Tibial nerve (tissue), 4 donors: Measurements from ENCODE around the gene ABLIM2. TPM values are rescaled to one million over a fixed set of nuclear protein-coding genes. Genes with fewer than 3 reads are reported as not detected.

ENCODE experiments used
- DNase-seq, 2 donors: peaks; one replicate each; pipeline ENCODE4 v3.0.0-alpha.2; 2019; ENCODE audit warnings: low spot score in 2 of 2
- H3K27ac ChIP-seq, 4 donors: fragments of 200-600 bp; sonication (generic) in 3 of 4; one replicate each; pipeline ENCODE4 v1.5.1; 2017 to 2019; ENCODE audit warnings: mild to moderate bottlenecking in 1 of 4
- H3K27me3 ChIP-seq, 2 donors: fragments of 200-600 bp; sonication (generic) in 1 of 2; one replicate each; pipeline versions ENCODE4 v1.5.1 to v1.6.0; 2017 to 2019
- H3K36me3 ChIP-seq, 3 donors: fragments of 200-600 bp; sonication (generic); one replicate each; pipeline ENCODE4 v1.5.1; 2018 to 2019
- H3K4me1 ChIP-seq, 4 donors: fragments of 200-600 bp; sonication (generic) in 3 of 4; one replicate each; pipeline ENCODE4 v1.5.1; 2017 to 2019
- H3K4me3 ChIP-seq, 4 donors: fragments of 200-600 bp; sonication (generic) in 3 of 4; one replicate each; pipeline ENCODE4 v1.5.1; 2017 to 2019; ENCODE audit warnings: mild to moderate bottlenecking in 1 of 4, moderate library complexity in 1 of 4
- H3K9me3 ChIP-seq, 4 donors: fragments of 200-600 bp; sonication (generic) in 3 of 4; one replicate each; pipeline ENCODE4 v1.5.1; 2017 to 2019
- CTCF ChIP-seq, 5 experiments: fragments of 200-600 bp in 3 of 5; fragments of 450-650 bp in 2 of 5; sonication (generic) in 3 of 5; IDR thresholded peaks; one replicate each; pipeline ENCODE4 v1.5.1; 2016 to 2019; ENCODE audit warnings: antibody characterized with exemption in 5 of 5, mild to moderate bottlenecking in 3 of 5, moderate library complexity in 2 of 5
- EP300 ChIP-seq, 2 donors: sonication (generic); formaldehyde crosslinking; IDR thresholded peaks; one replicate each; pipeline ENCODE4 v1.6.1; 2017; ENCODE audit warnings: antibody characterized with exemption in 2 of 2, mild to moderate bottlenecking in 1 of 2
- POLR2A ChIP-seq, 2 donors: fragments of 450-650 bp; IDR thresholded peaks; one replicate each; pipeline ENCODE4 v1.6.1; 2017; ENCODE audit warnings: antibody characterized with exemption in 2 of 2, mild to moderate bottlenecking in 2 of 2, moderate library complexity in 2 of 2
- WGBS, 2 donors: methylation state at CpG; one replicate each; pipeline ENCODE4 v1.1.5; 2018; 5-methylcytosine and 5-hydroxymethylcytosine counted together
- total RNA-seq, 4 donors: library from RNA; depleted of rRNA; stranded (reverse); fragments of >200 nt; gene quantifications; one replicate each; pipeline ENCODE4 v1.1.0, GENCODE V29; 2016

The ABLIM2 gene
- total RNA-seq, 4 donors from 2014 or later, result 29.1 to 125 (median 41.7) TPM

GRCh38 chr4:7955393-7955792 lies 203.2 kb downstream of the ABLIM2 start:
- 82 to 99% methylated on average over 4 of the region's 4 CpGs for WGBS, 2 donors
- Histone ChIP-seq H3K27ac (peak overlapping the region in 2 of 4 donors; percentile 68 to 84), H3K36me3 (no peaks in the 10 kb centered on the region), H3K9me3 (no peaks in the 10 kb centered on the region), H3K4me3 (no peak overlapping the region), H3K4me1 (peaks cover 0 to 22% (median 4%) of the 10 kb centered on the region in 4 donors), H3K27me3 (no peaks in the 10 kb centered on the region)
- no peak for DNase-seq
- no peak for TF ChIP-seq POLR2A (IDR thresholded peaks at IDR 0.05)
- TF ChIP-seq CTCF (IDR thresholded peaks at IDR 0.05), result no peak
- TF ChIP-seq EP300 (IDR thresholded peaks at IDR 0.05), result no peak

DNA sequence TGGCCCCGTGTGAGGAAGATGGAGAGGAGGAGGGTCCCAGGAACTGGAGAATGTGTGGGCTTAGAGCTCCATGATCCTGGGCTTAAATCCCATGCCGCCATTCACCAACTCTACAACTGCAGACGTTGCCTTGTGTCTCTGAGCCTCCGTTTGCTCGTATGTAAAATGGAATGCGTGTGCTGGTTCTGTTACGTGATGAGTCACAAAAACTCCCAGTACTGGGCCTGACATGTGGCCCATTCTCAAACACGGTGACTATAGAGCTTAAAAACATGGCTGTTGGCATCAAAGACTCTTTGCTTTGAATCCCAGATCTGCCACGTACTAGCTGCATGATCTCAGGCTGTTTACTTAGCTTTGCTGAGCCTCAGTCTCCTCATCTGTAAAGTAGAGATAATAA lies 206.0 kb downstream of the ABLIM2 start:
- no peaks in the 10 kb centered on the region for H3K36me3 ChIP-seq
- TF ChIP-seq POLR2A (IDR thresholded peaks at IDR 0.05) (no peak), EP300 (IDR thresholded peaks at IDR 0.05) (no peak), CTCF (IDR thresholded peaks at IDR 0.05) (no peak)
- no peak overlapping the region for H3K4me3 ChIP-seq
- H3K9me3 ChIP-seq, result no peaks in the 10 kb centered on the region
- DNase-seq, result no peak
- H3K4me1 ChIP-seq, result peaks cover 0 to 17% (median 2%) of the 10 kb centered on the region in 4 donors
- 90 to 92% methylated on average over 9 of the region's 9 CpGs for WGBS, 2 donors
- no peak overlapping the region for H3K27ac ChIP-seq
- no peaks in the 10 kb centered on the region for H3K27me3 ChIP-seq

GRCh38 chr4:7950301-7951092 lies 208.1 kb downstream of the ABLIM2 start:
- Histone ChIP-seq H3K27me3 (no peaks in the 10 kb centered on the region), H3K4me1 (peaks cover 0 to under 1% (median under 1%) of the 10 kb centered on the region in 4 donors), H3K4me3 (no peak overlapping the region), H3K36me3 (no peaks in the 10 kb centered on the region), H3K27ac (no peak overlapping the region), H3K9me3 (no peaks in the 10 kb centered on the region)
- DNase-seq, result no peak
- TF ChIP-seq EP300 (IDR thresholded peaks at IDR 0.05), result no peak
- no peak for TF ChIP-seq POLR2A (IDR thresholded peaks at IDR 0.05)
- no peak for TF ChIP-seq CTCF (IDR thresholded peaks at IDR 0.05)
- 81 to 87% methylated on average over 18 of the region's 18 CpGs for WGBS, 2 donors

DNA sequence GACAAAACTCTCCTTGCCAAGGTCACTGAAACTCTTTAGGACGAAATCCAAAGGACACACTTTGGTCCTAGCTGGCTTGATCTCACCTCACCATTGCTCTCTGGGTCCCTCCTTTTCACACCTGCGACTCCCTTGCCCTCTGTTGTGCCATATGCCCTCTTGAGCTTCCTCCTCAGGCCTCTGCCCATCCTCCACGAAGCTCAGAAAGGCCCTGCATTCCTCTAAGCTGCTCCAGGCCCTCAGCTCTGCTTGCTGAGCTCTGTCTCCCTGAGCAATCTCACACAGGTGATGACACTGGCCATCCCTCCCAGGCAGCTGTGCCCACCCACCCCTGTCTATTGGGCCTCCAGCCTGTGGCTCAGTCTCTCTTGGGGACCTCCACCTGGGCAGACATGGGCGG lies 208.9 kb downstream of the ABLIM2 start:
- Histone ChIP-seq H3K27ac (no peak overlapping the region), H3K9me3 (no peaks in the 10 kb centered on the region), H3K4me1 (no peaks in the 10 kb centered on the region), H3K36me3 (no peaks in the 10 kb centered on the region), H3K4me3 (no peak overlapping the region), H3K27me3 (no peaks in the 10 kb centered on the region)
- WGBS, 2 donors, result 72 to 79% methylated on average over 4 of the region's 4 CpGs
- no peak for DNase-seq
- TF ChIP-seq CTCF (IDR thresholded peaks at IDR 0.05) (no peak), EP300 (IDR thresholded peaks at IDR 0.05) (no peak), POLR2A (IDR thresholded peaks at IDR 0.05) (no peak)

DNA sequence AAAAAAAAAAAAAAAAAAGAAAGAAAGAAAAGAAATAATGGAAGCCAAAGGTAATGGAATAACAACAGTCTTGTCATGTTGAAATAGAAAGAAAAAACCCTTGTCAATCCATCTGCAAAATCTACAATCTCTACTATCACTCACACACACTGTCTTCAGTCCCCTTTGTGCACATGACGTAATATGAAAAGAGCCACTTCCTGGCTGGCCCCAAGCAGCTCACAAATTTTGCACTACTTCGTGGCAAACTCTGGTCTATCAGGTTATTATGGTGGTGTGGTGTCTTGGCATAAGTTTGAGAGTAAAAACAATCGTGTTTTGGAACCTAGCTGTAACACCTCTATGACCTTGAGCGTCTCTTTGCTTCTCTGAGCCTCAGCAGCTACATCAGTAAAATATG lies 210.7 kb downstream of the ABLIM2 start:
- H3K36me3 ChIP-seq, result no peaks in the 10 kb centered on the region
- no peak overlapping the region for H3K27ac ChIP-seq
- no peak for DNase-seq
- TF ChIP-seq CTCF (IDR thresholded peaks at IDR 0.05) (no peak), POLR2A (IDR thresholded peaks at IDR 0.05) (no peak), EP300 (IDR thresholded peaks at IDR 0.05) (no peak)
- H3K9me3 ChIP-seq, result no peaks in the 10 kb centered on the region
- H3K27me3 ChIP-seq, result no peaks in the 10 kb centered on the region
- H3K4me3 ChIP-seq, result no peak overlapping the region
- H3K4me1 ChIP-seq, result no peaks in the 10 kb centered on the region
- WGBS, 2 donors, result 74 to 77% methylated on average over 4 of the region's 4 CpGs
